H9 (cell line): ENCODE data around the gene MYRIP. TPM values are rescaled to one million over a fixed set of nuclear protein-coding genes. Genes with fewer than 3 reads are reported as not detected.

Experiments used
- DNase-seq: peaks from one replicate; pipeline ENCODE4 v3.0.0-alpha.2; 2017
- H2AFZ ChIP-seq: one replicate; pipeline ENCODE4 v1.6.1; 2013; ENCODE audit warnings: mild to moderate bottlenecking, low read length, control low read depth, moderate library complexity
- H2AK5ac ChIP-seq: 2 replicates; pipeline ENCODE4 v1.6.1; 2013; ENCODE audit warnings: low read length, control low read depth, mixed read lengths; ENCODE audit not compliant: insufficient read length
- H2BK120ac ChIP-seq: one replicate; pipeline ENCODE4 v1.6.1; 2013; ENCODE audit warnings: low read depth, mild to moderate bottlenecking, low read length, control low read depth, inconsistent platforms; ENCODE audit not compliant: poor library complexity, severe bottlenecking
- H2BK12ac ChIP-seq: 2 replicates; pipeline ENCODE4 v1.6.1; 2013; ENCODE audit warnings: low read length, control low read depth, mixed read lengths, low read depth; ENCODE audit not compliant: insufficient read length
- H2BK15ac ChIP-seq: 2 replicates; pipeline ENCODE4 v1.6.1; 2013; ENCODE audit warnings: low read depth, low read length, control low read depth
- H2BK20ac ChIP-seq: one replicate; pipeline ENCODE4 v1.6.1; 2013; ENCODE audit warnings: low read depth, mild to moderate bottlenecking, low read length, control low read depth, inconsistent platforms; ENCODE audit not compliant: poor library complexity, severe bottlenecking
- H2BK5ac ChIP-seq: 2 replicates; pipeline ENCODE4 v1.6.1; 2013; ENCODE audit warnings: low read length, control low read depth, mixed read lengths; ENCODE audit not compliant: insufficient read length
- H3K14ac ChIP-seq: 2 replicates; pipeline ENCODE4 v1.6.1; 2013; ENCODE audit warnings: low read length, control low read depth; ENCODE audit not compliant: insufficient read depth
- H3K18ac ChIP-seq: 2 replicates; pipeline ENCODE4 v1.6.1; 2013; ENCODE audit warnings: low read depth, mild to moderate bottlenecking, mixed read lengths, low read length, control low read depth; ENCODE audit not compliant: insufficient read length
- H3K23ac ChIP-seq: 2 replicates; pipeline ENCODE4 v1.6.1; 2013; ENCODE audit warnings: low read length, control low read depth, mixed read lengths, low read depth; ENCODE audit not compliant: insufficient read length
- H3K23me2 ChIP-seq: 2 replicates; pipeline ENCODE4 v1.6.1; 2013; ENCODE audit warnings: low read depth, mild to moderate bottlenecking, mixed read lengths, low read length, control low read depth; ENCODE audit not compliant: insufficient read length, poor library complexity, severe bottlenecking
- H3K27ac ChIP-seq: 2 replicates; pipeline ENCODE4 v1.5.1; 2013; ENCODE audit warnings: low read length, control low read depth, mixed read lengths, low read depth; ENCODE audit not compliant: insufficient read length
- H3K27me3 ChIP-seq: 2 replicates; pipeline ENCODE4 v1.6.1; 2013; ENCODE audit warnings: low read length, control low read depth, inconsistent platforms; ENCODE audit not compliant: insufficient read depth
- H3K4ac ChIP-seq: 2 replicates; pipeline ENCODE4 v1.6.1; 2013; ENCODE audit warnings: low read depth, mild to moderate bottlenecking, control low read depth, inconsistent platforms, low read length, moderate library complexity
- H3K4me1 ChIP-seq: 2 replicates; pipeline ENCODE4 v1.6.1; 2013; ENCODE audit warnings: low read length, control low read depth, inconsistent platforms; ENCODE audit not compliant: insufficient read depth
- H3K4me2 ChIP-seq: 2 replicates; pipeline ENCODE4 v1.6.1; 2013; ENCODE audit warnings: low read length, control low read depth, mixed read lengths; ENCODE audit not compliant: insufficient read length, insufficient read depth
- H3K56ac ChIP-seq: 2 replicates; pipeline ENCODE4 v1.6.1; 2013; ENCODE audit warnings: low read depth, mild to moderate bottlenecking, mixed read lengths, low read length, control low read depth; ENCODE audit not compliant: insufficient read length
- H3K79me1 ChIP-seq: 2 replicates; pipeline ENCODE4 v1.6.1; 2013; ENCODE audit warnings: low read depth, mild to moderate bottlenecking, moderate library complexity, low read length, control low read depth, inconsistent platforms; ENCODE audit not compliant: insufficient read depth, poor library complexity, severe bottlenecking
- H3K79me2 ChIP-seq: 2 replicates; pipeline ENCODE4 v1.6.1; 2013; ENCODE audit warnings: low read length, control low read depth, inconsistent platforms; ENCODE audit not compliant: insufficient read depth
- H3K9ac ChIP-seq: 2 replicates; pipeline ENCODE4 v1.6.1; 2013; ENCODE audit warnings: low read length, control low read depth, mixed read lengths; ENCODE audit not compliant: insufficient read length; ENCODE audit errors: extremely low read depth
- H3K9me3 ChIP-seq: one replicate; pipeline ENCODE4 v1.6.1; 2013; ENCODE audit warnings: low read depth, low read length, inconsistent platforms; ENCODE audit not compliant: control insufficient read depth
- H3T11ph ChIP-seq: one replicate; pipeline ENCODE4 v1.6.1; 2013; ENCODE audit warnings: mild to moderate bottlenecking, low read length, control low read depth, inconsistent platforms
- H4K20me1 ChIP-seq: one replicate; pipeline ENCODE4 v1.6.1; 2013; ENCODE audit not compliant: control insufficient read depth, insufficient read length, insufficient read depth
- H4K5ac ChIP-seq: 2 replicates; pipeline ENCODE4 v1.6.1; 2013; ENCODE audit warnings: low read depth, mild to moderate bottlenecking, mixed read lengths, low read length, control low read depth; ENCODE audit not compliant: insufficient read length
- H4K8ac ChIP-seq: replicated peaks from 2 replicates; pipeline ENCODE4 v1.6.1; 2013; ENCODE audit warnings: low read length, control low read depth, mixed read lengths, low read depth; ENCODE audit not compliant: insufficient read length
- H4K91ac ChIP-seq: 2 replicates; pipeline ENCODE4 v1.6.1; 2013; ENCODE audit warnings: low read depth, mild to moderate bottlenecking, moderate library complexity, mixed read lengths, low read length, control low read depth; ENCODE audit not compliant: insufficient read length
- H3K27ac Mint-ChIP-seq, 3 experiments: 2 replicates in 2 of 3; 3 replicates in 1 of 3; pipeline ENCODE4 v1.8.0; 2020 to 2021; ENCODE audit warnings: mixed read lengths in 3 of 3, mild to moderate bottlenecking in 1 of 3, moderate library complexity in 1 of 3
- H3K27me3 Mint-ChIP-seq: 2 replicates; pipeline ENCODE4 v1.8.0; 2021; ENCODE audit warnings: low read depth, mild to moderate bottlenecking, moderate library complexity, mixed read lengths
- H3K36me3 Mint-ChIP-seq, 3 experiments: 2 replicates in 2 of 3; 3 replicates in 1 of 3; pipeline ENCODE4 v1.8.0; 2020 to 2021; ENCODE audit warnings: low read depth in 3 of 3, mixed read lengths in 3 of 3; ENCODE audit not compliant: insufficient read depth in 1 of 3
- H3K4me1 Mint-ChIP-seq, 2 experiments: 2 replicates each; pipeline ENCODE4 v1.8.0; 2020; ENCODE audit warnings: mixed read lengths in 2 of 2
- H3K4me3 Mint-ChIP-seq, 2 experiments: 2 replicates in 1 of 2; 3 replicates in 1 of 2; pipeline ENCODE4 v1.8.0; 2020 to 2021; ENCODE audit warnings: mild to moderate bottlenecking in 2 of 2, mixed read lengths in 2 of 2, moderate library complexity in 1 of 2
- H3K9me3 Mint-ChIP-seq, 2 experiments: 2 replicates in 1 of 2; 3 replicates in 1 of 2; pipeline ENCODE4 v1.8.0; 2020; ENCODE audit warnings: mild to moderate bottlenecking in 2 of 2, mixed read lengths in 2 of 2, moderate library complexity in 1 of 2
- CTCF ChIP-seq: fragments of 200-600 bp; sonication (generic); conservative IDR thresholded peaks from 3 replicates; pipeline ENCODE4 v1.8.0; 2021; ENCODE audit warnings: antibody characterized with exemption, mild to moderate bottlenecking
- WGBS: extraction: QIAGEN DNeasy Blood & Tissue Kit; methylation state at CpG from one replicate; pipeline ENCODE4 v1.1.7; 2013; ENCODE audit warnings: missing lambda C conversion rate, low lambda C conversion rate, mixed read lengths; ENCODE audit not compliant: insufficient read length; ENCODE audit errors: extremely low coverage; 5-methylcytosine and 5-hydroxymethylcytosine counted together
- total RNA-seq: library from RNA; stranded (reverse); gene quantifications from 2 replicates; pipeline ENCODE4 v1.2.1, GENCODE V29; 2021

MYRIP gene
- total RNA-seq, 1 experiment from 2014 or later: 1.8 TPM

- Histone ChIP-seq H3K23ac (no peak overlapping the region), H2BK5ac (no peak overlapping the region), H3T11ph (no peak overlapping the region), H3K23me2 (no peaks in the 10 kb centered on the region), H3K79me1 (no peaks in the 10 kb centered on the region), H3K18ac (no peak overlapping the region), H2BK12ac (no peak overlapping the region), H3K9ac (no peak overlapping the region), H3K79me2 (no peaks in the 10 kb centered on the region), H2AK5ac (no peak overlapping the region), H3K4me1 (no peaks in the 10 kb centered on the region; the same call in 1 of the 2 replicates), H2BK15ac (no peak overlapping the region), H3K9me3 (no peaks in the 10 kb centered on the region), H3K56ac (no peak overlapping the region), H4K20me1 (no peaks in the 10 kb centered on the region), H3K14ac (no peak overlapping the region), H2BK20ac (no peak overlapping the region), H2BK120ac (no peak overlapping the region), H4K8ac (no peak overlapping the region), H4K5ac (no peak overlapping the region), H2AFZ (no peak overlapping the region), H3K4me2 (no peak overlapping the region), H3K27ac (no peak overlapping the region), H4K91ac (no peak overlapping the region), H3K4ac (no peak overlapping the region), H3K27me3 (no peaks in the 10 kb centered on the region)
- no peak for TF ChIP-seq CTCF
- Mint-ChIP-seq H3K4me1 (peaks cover 25% of the 10 kb centered on the region in 2 experiments), H3K27me3 (no peaks in the 10 kb centered on the region), H3K36me3 (peaks cover 0 to 4% (median 2%) of the 10 kb centered on the region in 3 experiments; a peak in 3 of 7 replicates), H3K4me3 (no peak overlapping the region), H3K9me3 (peaks cover 6 to 10% of the 10 kb centered on the region in 2 experiments; a peak in 4 of 5 replicates), H3K27ac (no peak overlapping the region)
- no CpG with 5 or more reads among the region's 4 CpGs for WGBS
- DNase-seq: no peak
Measured at GRCh38 chr3:40035177-40035576, 225.8 kb downstream of the MYRIP start.
